Mesenteric fat pad (tissue), 1 donor: ENCODE data around the gene TCF25. TPM values are rescaled to one million over a fixed set of nuclear protein-coding genes. Genes with fewer than 3 reads are reported as not detected.

Source experiments
- total RNA-seq: library from RNA; stranded (reverse); fragmentation: NEBNext Ultra II Directional; extraction: Animal tissue kit (Norgen Biotek cat#: 25700); gene quantifications from one replicate; pipeline ENCODE4 v1.2.1, GENCODE V29; 2021
- donor health status: DM: yes; HTN: yes; CAD: no.

The TCF25 gene
- total RNA-seq, 1 donor from 2014 or later: 156 TPM

Other genes starting within 250 kb of the TCF25 start
- gene CHMP1A, start 215.9 kb upstream of the TCF25 start, total RNA-seq: 64.3 TPM
- 4.6 TPM for gene SPATA33, start 215.8 kb upstream of the TCF25 start, total RNA-seq
- 41.0 TPM for gene CDK10, start 186.9 kb upstream of the TCF25 start, total RNA-seq
- 9.1 TPM for gene SPATA2L, start 171.9 kb upstream of the TCF25 start, total RNA-seq
- 17.9 TPM for gene VPS9D1, start 152.7 kb upstream of the TCF25 start, total RNA-seq
- 26.0 TPM for gene ZNF276, start 152.1 kb upstream of the TCF25 start, total RNA-seq
- gene FANCA, start 56.9 kb upstream of the TCF25 start, total RNA-seq: 1.5 TPM
- 1.7 TPM for gene SPIRE2, start 45.1 kb upstream of the TCF25 start, total RNA-seq
- 2.4 TPM for gene MC1R, start 45.3 kb downstream of the TCF25 start, total RNA-seq
- 4.2 TPM for gene TUBB3, start 49.8 kb downstream of the TCF25 start, total RNA-seq
- gene DEF8, start 75.2 kb downstream of the TCF25 start, total RNA-seq: 54.0 TPM
- 2.6 TPM for gene DBNDD1, start 145.9 kb downstream of the TCF25 start, total RNA-seq
- not detected for gene PRDM7, start 203.7 kb downstream of the TCF25 start, total RNA-seq